Glutamatergic neuron (in vitro differentiated cells): ENCODE results near the gene MRPS27. TPM values are rescaled to one million over a fixed set of nuclear protein-coding genes. Genes with fewer than 3 reads are reported as not detected.

Experiments
- DNase-seq: peaks from one replicate; pipeline ENCODE4 v3.0.0; 2022
- H3K27ac Mint-ChIP-seq: one replicate; pipeline ENCODE4 v1.8.0; 2020; ENCODE audit warnings: mild to moderate bottlenecking, mixed read lengths, inconsistent platforms; ENCODE audit not compliant: unreplicated experiment
- H3K27me3 Mint-ChIP-seq: one replicate; pipeline ENCODE4 v1.8.0; 2020; ENCODE audit warnings: mild to moderate bottlenecking, moderate library complexity, mixed read lengths, inconsistent platforms; ENCODE audit not compliant: unreplicated experiment
- H3K36me3 Mint-ChIP-seq: one replicate; pipeline ENCODE4 v1.8.0; 2020; ENCODE audit warnings: mild to moderate bottlenecking, mixed read lengths, inconsistent platforms; ENCODE audit not compliant: unreplicated experiment
- H3K4me1 Mint-ChIP-seq: one replicate; pipeline ENCODE4 v1.8.0; 2020; ENCODE audit warnings: mild to moderate bottlenecking, low read depth, mixed read lengths, inconsistent platforms; ENCODE audit not compliant: unreplicated experiment
- H3K4me3 Mint-ChIP-seq: one replicate; pipeline ENCODE4 v1.8.0; 2020; ENCODE audit warnings: mild to moderate bottlenecking, mixed read lengths, inconsistent platforms; ENCODE audit not compliant: unreplicated experiment
- H3K9me3 Mint-ChIP-seq: one replicate; pipeline ENCODE4 v1.8.0; 2020; ENCODE audit warnings: mild to moderate bottlenecking, moderate library complexity, mixed read lengths, inconsistent platforms; ENCODE audit not compliant: unreplicated experiment
- CTCF ChIP-seq: fragments of 200-600 bp; sonication (generic); IDR thresholded peaks from one replicate; pipeline ENCODE4 v1.5.0; 2021; ENCODE audit not compliant: partially characterized antibody, unreplicated experiment
- total RNA-seq: library from RNA; stranded (reverse); fragmentation: NEBNext Ultra II Directional; extraction: Animal tissue kit (Norgen Biotek cat#: 25700); gene quantifications from one replicate; pipeline ENCODE4 v1.2.1, GENCODE V29; 2021; ENCODE audit not compliant: unreplicated experiment

The MRPS27 gene
- total RNA-seq, 1 donor from 2014 or later = 30.1 TPM

DNA sequence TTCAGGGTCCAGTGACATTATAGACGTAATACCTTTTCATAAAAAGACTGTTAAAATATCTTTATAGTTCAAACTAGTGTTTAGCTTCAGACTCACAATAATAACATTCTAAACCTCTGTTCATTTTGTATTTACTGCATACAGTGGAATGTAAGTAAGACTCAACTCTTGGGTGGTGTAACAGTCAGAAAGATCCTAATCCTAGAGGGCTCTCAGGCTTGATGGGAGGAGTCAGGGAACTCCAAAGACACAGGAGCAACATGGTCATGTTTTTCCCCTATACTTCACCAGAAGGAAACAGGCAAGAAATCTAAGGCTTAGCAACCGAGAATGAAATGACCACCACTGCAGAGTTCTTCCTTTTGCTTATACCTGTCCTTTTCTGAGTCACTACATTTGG, 82.6 kb downstream of the MRPS27 start:
- H3K27ac Mint-ChIP-seq = peak overlapping the region; percentile 41
- peaks cover 23% of the 10 kb centered on the region for H3K4me1 Mint-ChIP-seq

DNA sequence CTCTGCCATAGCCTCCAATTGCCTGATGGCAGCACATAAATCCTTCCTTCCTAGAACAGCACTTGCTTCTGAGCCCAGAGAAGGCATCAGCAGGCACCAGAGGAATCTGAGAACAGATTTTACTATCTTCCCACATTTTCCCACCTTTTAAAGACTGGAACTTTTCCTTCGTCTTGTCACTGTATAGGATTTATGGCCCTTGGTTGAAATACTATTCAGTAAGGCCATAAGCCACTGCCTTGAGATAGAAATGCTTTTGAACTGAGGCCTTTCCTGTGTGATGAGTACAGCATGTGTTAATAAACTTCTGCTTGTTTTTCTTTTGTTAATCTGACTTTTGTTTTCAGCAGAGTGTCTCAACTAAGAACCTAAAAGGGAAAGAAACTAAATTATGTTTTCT, 84.3 kb downstream of the MRPS27 start:
- TF ChIP-seq CTCF = no peak
- Mint-ChIP-seq H3K4me1 (peaks cover 13% of the 10 kb centered on the region), H3K36me3 (no peaks in the 10 kb centered on the region), H3K27ac (no peak overlapping the region), H3K9me3 (no peaks in the 10 kb centered on the region), H3K27me3 (no peaks in the 10 kb centered on the region), H3K4me3 (no peak overlapping the region)
- no peak for DNase-seq

More for the DNA sequence above, 82.6 kb downstream of the MRPS27 start:
- Mint-ChIP-seq H3K4me3 (no peak overlapping the region), H3K9me3 (peaks cover 2% of the 10 kb centered on the region), H3K27me3 (no peaks in the 10 kb centered on the region), H3K36me3 (no peaks in the 10 kb centered on the region)
- no peak for DNase-seq
- TF ChIP-seq CTCF = no peak

DNA sequence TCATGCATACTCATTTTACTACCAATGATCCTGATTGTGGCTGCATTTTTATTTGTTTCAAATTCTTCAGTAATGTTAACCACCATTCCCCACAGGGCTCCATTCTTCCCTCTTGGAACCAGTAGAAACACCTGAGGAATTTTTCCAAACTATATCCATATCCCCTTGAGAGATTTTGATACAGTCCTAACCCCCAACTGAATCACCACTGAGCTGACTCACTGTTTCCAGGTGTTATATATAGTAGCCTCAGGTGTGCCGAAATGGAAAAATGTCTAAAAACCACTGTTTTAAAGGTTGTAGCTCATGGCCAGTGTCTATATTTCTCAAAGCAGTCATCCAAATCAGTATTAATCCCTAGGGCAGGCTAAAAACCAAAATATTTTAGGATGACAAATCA, 85.2 kb downstream of the MRPS27 start:
- no peaks in the 10 kb centered on the region for H3K9me3 Mint-ChIP-seq
- H3K27me3 Mint-ChIP-seq = no peaks in the 10 kb centered on the region
- H3K36me3 Mint-ChIP-seq = no peaks in the 10 kb centered on the region
- DNase-seq = no peak
- H3K4me1 Mint-ChIP-seq = peaks cover 13% of the 10 kb centered on the region
- H3K4me3 Mint-ChIP-seq = no peak overlapping the region
- no peak for TF ChIP-seq CTCF
- H3K27ac Mint-ChIP-seq = no peak overlapping the region

DNA sequence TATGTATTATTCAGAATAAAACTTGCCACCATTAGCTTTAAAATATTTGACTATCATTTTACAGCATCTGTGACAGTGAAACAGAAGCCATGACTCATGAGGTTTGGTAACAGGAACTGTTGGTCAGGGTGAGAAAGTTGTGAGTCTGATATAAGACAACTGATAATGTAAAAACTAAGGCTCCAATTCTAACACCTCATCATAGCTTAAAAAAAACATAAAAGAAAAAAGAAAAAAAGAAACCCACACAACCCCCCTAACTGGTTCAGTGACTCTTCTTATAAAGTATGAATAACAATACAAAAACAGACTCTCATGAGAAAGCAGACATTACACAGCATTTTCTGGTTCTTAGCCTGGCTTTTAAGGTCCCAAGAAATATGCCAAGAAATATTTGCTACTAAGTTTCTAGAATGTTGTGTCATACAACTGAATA, 85.8 kb downstream of the MRPS27 start:
- no peak for TF ChIP-seq CTCF
- Mint-ChIP-seq H3K27ac (no peak overlapping the region), H3K4me1 (peaks cover 11% of the 10 kb centered on the region), H3K4me3 (no peak overlapping the region), H3K36me3 (no peaks in the 10 kb centered on the region), H3K9me3 (no peaks in the 10 kb centered on the region), H3K27me3 (no peaks in the 10 kb centered on the region)
- no peak for DNase-seq

DNA sequence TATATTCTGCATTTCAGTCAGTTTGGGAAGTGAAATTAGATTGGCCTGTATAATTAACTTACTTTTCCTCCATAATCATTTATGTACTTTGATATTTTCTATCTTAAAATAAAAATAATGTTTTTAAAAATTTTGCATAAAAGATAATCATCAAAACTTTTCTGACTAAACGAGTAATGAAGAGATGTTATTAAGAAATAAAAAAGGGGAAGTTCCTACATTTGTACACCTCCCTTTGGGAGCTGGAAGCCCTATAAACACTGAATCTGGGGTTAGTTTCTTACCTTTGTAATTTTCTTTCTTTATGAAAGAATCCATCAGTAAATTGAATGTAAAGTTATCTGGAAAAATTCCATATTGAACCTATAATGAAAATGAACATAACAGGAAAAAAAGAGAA, 86.2 kb downstream of the MRPS27 start:
- no peak for TF ChIP-seq CTCF
- Mint-ChIP-seq H3K4me3 (no peak overlapping the region), H3K27me3 (no peaks in the 10 kb centered on the region), H3K4me1 (peaks cover 7% of the 10 kb centered on the region), H3K27ac (no peak overlapping the region), H3K36me3 (no peaks in the 10 kb centered on the region), H3K9me3 (no peaks in the 10 kb centered on the region)
- no peak for DNase-seq
